ENCODE data around the gene MSI2. TPM values are rescaled to one million over a fixed set of nuclear protein-coding genes. Genes with fewer than 3 reads are reported as not detected.
A peak's percentile ranks its signal among the peaks of the same experiment; 100 is the strongest.

Gene MSI2
- total RNA-seq, 4 donors from 2014 or later: 60.7 to 101 (median 70.9) TPM

DNA sequence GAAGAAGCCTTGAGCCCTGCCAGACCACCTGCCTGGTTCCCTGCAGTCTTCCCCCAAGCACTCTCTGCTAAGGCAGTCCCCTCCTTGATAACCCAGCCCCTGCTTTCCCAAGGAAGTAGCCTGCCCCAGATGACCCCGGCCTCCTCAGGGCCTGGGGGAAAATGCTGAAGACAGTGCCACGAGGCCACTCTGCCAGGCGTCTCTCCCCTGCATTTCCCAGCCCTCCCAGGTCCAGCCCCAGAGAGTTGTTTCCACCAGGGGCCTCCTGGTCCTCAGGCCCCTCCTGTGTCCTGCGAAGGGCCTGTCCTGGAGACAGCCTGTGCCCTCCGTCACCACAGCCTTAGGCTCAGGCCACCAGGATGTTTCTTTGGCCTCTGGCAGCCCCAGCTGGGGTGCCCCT lies 392.4 kb downstream of the MSI2 start:
- 87 to 93% methylated on average over 5 of the region's 5 CpGs for WGBS, 2 donors
- no peak for DNase-seq

DNA sequence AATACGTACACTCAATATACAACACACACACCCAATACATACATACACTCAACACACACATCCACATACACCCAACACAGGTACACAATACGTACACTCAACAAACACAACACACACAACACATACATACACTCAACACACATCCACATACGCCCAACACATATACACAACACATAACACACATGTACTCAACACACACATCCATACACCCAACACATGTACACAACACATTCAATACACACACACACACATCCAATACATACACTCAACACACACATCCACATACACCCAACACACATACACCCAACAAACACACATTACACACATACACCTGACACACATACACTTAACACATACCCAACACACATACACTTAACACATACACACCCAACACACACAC lies 392.9 kb downstream of the MSI2 start:
- Histone ChIP-seq H3K27me3 (no peaks in the 10 kb centered on the region), H3K4me3 (replicated peaks in 1 of 3) (no peak overlapping the region), H3K36me3 (no peaks in the 10 kb centered on the region), H3K27ac (no peak overlapping the region), H3K9me3 (no peaks in the 10 kb centered on the region), H3K4me1 (peaks cover 16 to 44% of the 10 kb centered on the region in 2 donors)
- DNase-seq: no peak
- intact Hi-C loops (cut with DNase I): no loop called here
- WGBS, 2 donors: 94 to 96% methylated on average over 3 of the region's 3 CpGs
- TF ChIP-seq, protein P1, sequence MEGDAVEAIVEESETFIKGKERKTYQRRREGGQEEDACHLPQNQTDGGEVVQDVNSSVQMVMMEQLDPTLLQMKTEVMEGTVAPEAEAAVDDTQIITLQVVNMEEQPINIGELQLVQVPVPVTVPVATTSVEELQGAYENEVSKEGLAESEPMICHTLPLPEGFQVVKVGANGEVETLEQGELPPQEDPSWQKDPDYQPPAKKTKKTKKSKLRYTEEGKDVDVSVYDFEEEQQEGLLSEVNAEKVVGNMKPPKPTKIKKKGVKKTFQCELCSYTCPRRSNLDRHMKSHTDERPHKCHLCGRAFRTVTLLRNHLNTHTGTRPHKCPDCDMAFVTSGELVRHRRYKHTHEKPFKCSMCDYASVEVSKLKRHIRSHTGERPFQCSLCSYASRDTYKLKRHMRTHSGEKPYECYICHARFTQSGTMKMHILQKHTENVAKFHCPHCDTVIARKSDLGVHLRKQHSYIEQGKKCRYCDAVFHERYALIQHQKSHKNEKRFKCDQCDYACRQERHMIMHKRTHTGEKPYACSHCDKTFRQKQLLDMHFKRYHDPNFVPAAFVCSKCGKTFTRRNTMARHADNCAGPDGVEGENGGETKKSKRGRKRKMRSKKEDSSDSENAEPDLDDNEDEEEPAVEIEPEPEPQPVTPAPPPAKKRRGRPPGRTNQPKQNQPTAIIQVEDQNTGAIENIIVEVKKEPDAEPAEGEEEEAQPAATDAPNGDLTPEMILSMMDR (IDR thresholded peaks at IDR 0.05): no peak
- TF ChIP-seq POLR2A (IDR thresholded peaks at IDR 0.05): no peak

More for the DNA sequence above, 392.4 kb downstream of the MSI2 start:
- Histone ChIP-seq H3K4me3 (replicated peaks in 1 of 3) (no peak overlapping the region), H3K27ac (no peak overlapping the region), H3K27me3 (no peaks in the 10 kb centered on the region), H3K9me3 (no peaks in the 10 kb centered on the region), H3K4me1 (peaks cover 16 to 41% of the 10 kb centered on the region in 2 donors), H3K36me3 (no peaks in the 10 kb centered on the region)
- intact Hi-C loops (cut with DNase I): no loop called here
- no peak for TF ChIP-seq POLR2A (IDR thresholded peaks at IDR 0.05)
- TF ChIP-seq, protein P1 (IDR thresholded peaks at IDR 0.05): no peak

DNA sequence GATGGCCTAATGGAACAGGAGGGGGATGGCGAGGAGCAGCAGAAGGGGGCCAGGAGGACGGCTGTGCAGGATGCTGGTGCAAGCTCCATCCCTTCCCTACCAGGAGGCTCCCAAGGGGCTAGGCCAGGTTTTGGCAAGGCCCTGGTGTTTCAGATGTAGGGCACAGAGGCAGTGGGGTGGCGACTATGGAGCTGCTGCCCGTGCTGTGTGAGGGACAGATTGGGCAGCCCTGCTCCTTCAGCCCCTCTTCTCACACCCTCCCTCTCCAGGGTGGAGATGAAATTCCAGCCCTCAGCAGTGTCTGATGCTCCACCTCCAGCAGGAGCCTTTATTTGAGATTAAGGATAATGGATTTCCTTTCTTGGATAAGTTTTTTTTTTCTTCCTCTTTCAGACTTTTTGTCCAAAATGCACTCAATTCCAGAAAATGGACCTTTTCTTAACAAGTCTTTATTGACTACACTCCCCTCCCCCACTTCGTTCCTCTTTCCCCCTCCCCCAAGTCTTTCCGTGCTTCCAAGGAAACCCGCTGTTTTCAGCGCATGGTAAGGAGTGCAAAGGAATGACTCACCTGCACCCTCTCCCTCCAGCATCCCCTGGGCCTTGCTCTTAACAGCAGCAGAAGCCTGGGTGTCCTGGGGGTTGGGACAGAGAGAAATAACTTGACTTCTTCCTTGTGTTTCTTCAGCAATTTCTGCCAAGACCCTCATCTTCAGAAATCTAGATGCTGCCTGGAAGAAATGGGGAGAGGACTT lies 393.6 kb downstream of the MSI2 start:
- Histone ChIP-seq H3K4me3 (replicated peaks in 1 of 3) (no peak overlapping the region), H3K27me3 (no peaks in the 10 kb centered on the region), H3K9me3 (no peaks in the 10 kb centered on the region), H3K27ac (no peak overlapping the region), H3K4me1 (peaks cover 16 to 44% of the 10 kb centered on the region in 2 donors), H3K36me3 (no peaks in the 10 kb centered on the region)
- DNase-seq: peak in 1 of 2 donors; percentile 10
- intact Hi-C loops (cut with DNase I): no loop called here
- WGBS, 2 donors: 86 to 87% methylated on average over 8 of the region's 8 CpGs
- TF ChIP-seq POLR2A (IDR thresholded peaks at IDR 0.05): no peak
- TF ChIP-seq, protein P1 (IDR thresholded peaks at IDR 0.05): no peak

DNA sequence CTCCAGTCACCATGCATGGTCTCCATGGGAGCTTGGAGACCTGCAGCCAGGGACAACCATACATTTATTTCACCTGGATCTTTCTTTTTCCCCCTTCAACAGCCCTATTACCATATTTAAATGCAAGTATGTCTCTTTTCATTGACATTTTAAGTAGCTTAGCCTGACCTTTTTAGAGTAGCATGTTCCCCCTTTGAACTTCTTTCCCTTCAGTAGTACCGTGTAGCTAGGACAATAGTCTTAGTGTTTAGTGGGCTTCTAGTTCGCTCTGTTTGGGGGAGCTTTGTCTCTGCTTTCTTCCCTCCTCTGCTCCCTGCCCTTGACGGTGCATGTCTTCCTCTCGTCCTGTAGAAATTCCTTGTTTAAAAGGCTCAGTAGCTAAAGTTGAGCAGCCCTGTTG lies 394.2 kb downstream of the MSI2 start:
- Histone ChIP-seq H3K4me1 (peaks cover 16 to 44% of the 10 kb centered on the region in 2 donors), H3K27ac (no peak overlapping the region), H3K27me3 (no peaks in the 10 kb centered on the region), H3K9me3 (no peaks in the 10 kb centered on the region), H3K36me3 (no peaks in the 10 kb centered on the region), H3K4me3 (replicated peaks in 1 of 3) (no peak overlapping the region)
- intact Hi-C loops (cut with DNase I): no loop called here
- 91% methylated on average over 4 of the region's 4 CpGs for WGBS, 2 donors
- no peak for DNase-seq
- no peak for TF ChIP-seq POLR2A (IDR thresholded peaks at IDR 0.05)
- TF ChIP-seq, protein P1 (IDR thresholded peaks at IDR 0.05): no peak

DNA sequence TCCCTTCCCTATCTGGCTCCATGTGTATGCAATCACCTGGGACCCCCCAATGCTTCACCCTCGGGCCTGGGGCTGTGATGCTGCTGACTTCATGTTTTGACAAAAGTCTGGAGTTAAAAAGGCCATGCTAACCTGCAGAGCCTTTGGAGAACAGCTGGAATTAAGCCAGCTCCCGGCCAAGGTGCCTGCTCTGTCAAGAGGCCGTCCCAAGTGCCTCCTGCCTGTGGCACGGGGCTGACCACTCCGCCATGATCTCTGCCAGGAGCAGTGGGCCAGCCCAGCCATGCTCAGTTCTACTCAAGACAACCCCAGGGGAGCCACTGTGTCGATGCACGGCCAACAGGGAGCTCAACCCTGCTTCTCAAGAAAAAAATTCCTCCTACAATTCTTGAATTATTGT lies 395.1 kb downstream of the MSI2 start:
- Histone ChIP-seq H3K4me3 (replicated peaks in 1 of 3) (no peak overlapping the region), H3K36me3 (no peaks in the 10 kb centered on the region), H3K27ac (peak overlapping the region in 2 of 3 donors; percentile 77 to 81), H3K4me1 (peaks cover 16 to 44% of the 10 kb centered on the region in 2 donors), H3K9me3 (no peaks in the 10 kb centered on the region), H3K27me3 (no peaks in the 10 kb centered on the region)
- WGBS, 2 donors: 19 to 23% methylated on average over 3 to 7 of the region's 7 CpGs
- TF ChIP-seq, protein P1 (IDR thresholded peaks at IDR 0.05): peak in 1 of 6 experiments; percentile 20
- no peak for TF ChIP-seq POLR2A (IDR thresholded peaks at IDR 0.05)
- peak; percentile 98 to 99 for DNase-seq
- intact Hi-C loops (cut with DNase I): no loop called here

All from thyroid gland (tissue), 4 donors.